GM23248 (cell line): ENCODE results near the gene DLG2. TPM values are rescaled to one million over a fixed set of nuclear protein-coding genes. Genes with fewer than 3 reads are reported as not detected.

Experiments
- DNase-seq: peaks from one replicate; pipeline ENCODE4 v3.0.0-alpha.2; 2015
- H2AFZ ChIP-seq: fragments of 200-600 bp; sonication (generic); 2 replicates; pipeline ENCODE4 v1.6.1; 2016; ENCODE audit warnings: antibody characterized with exemption
- H3F3A ChIP-seq: fragments of 200-600 bp; sonication (generic); 2 replicates; pipeline ENCODE4 v1.6.1; 2016; ENCODE audit warnings: mild to moderate bottlenecking, antibody characterized with exemption, mixed run types; ENCODE audit not compliant: insufficient read depth
- H3K27ac ChIP-seq: fragments of 200-600 bp; sonication (generic); 2 replicates; pipeline ENCODE4 v1.5.1; 2016; ENCODE audit warnings: mild to moderate bottlenecking
- H3K27me3 ChIP-seq: fragments of 200-600 bp; sonication (generic); replicated peaks from 2 replicates; pipeline ENCODE4 v1.6.1; 2016; ENCODE audit warnings: mild to moderate bottlenecking; ENCODE audit not compliant: insufficient read depth
- H3K36me3 ChIP-seq: fragments of 200-600 bp; sonication (generic); 2 replicates; pipeline ENCODE4 v1.6.1; 2016; ENCODE audit warnings: low read depth, mild to moderate bottlenecking
- H3K4me1 ChIP-seq: fragments of 200-600 bp; sonication (generic); 2 replicates; pipeline ENCODE4 v1.6.1; 2016; ENCODE audit warnings: mild to moderate bottlenecking; ENCODE audit not compliant: insufficient read depth
- H3K4me2 ChIP-seq: fragments of 200-600 bp; sonication (generic); one replicate; pipeline ENCODE4 v1.6.1; 2016; ENCODE audit warnings: mild to moderate bottlenecking; ENCODE audit not compliant: unreplicated experiment
- H3K4me3 ChIP-seq: fragments of 200-600 bp; sonication (generic); 2 replicates; pipeline ENCODE4 v1.5.1; 2016; ENCODE audit warnings: mild to moderate bottlenecking
- H3K79me2 ChIP-seq: fragments of 200-600 bp; sonication (generic); 2 replicates; pipeline ENCODE4 v1.6.1; 2016; ENCODE audit warnings: mild to moderate bottlenecking; ENCODE audit not compliant: insufficient read depth
- H3K9ac ChIP-seq: fragments of 200-600 bp; sonication (generic); 2 replicates; pipeline ENCODE4 v1.6.1; 2016; ENCODE audit warnings: mild to moderate bottlenecking
- H3K9me2 ChIP-seq: fragments of 200-600 bp; sonication (generic); 2 replicates; pipeline ENCODE4 v1.6.1; 2016; ENCODE audit warnings: mixed run types, mild to moderate bottlenecking, moderate library complexity; ENCODE audit not compliant: insufficient read depth
- H3K9me3 ChIP-seq: fragments of 200-600 bp; sonication (generic); one replicate; pipeline ENCODE4 v1.6.1; 2017; ENCODE audit warnings: low read depth
- H4K20me1 ChIP-seq: fragments of 200-600 bp; sonication (generic); 2 replicates; pipeline ENCODE4 v1.6.0; 2016; ENCODE audit not compliant: insufficient read depth
- EZH2 ChIP-seq: fragments of 200-600 bp; sonication (generic); IDR thresholded peaks from 2 replicates; pipeline ENCODE4 v1.6.1; 2018; ENCODE audit warnings: antibody characterized with exemption, mild to moderate bottlenecking; ENCODE audit not compliant: insufficient read depth, poor library complexity, severe bottlenecking
- EZH2phosphoT487 ChIP-seq: fragments of 200-600 bp; sonication (generic); IDR thresholded peaks from 2 replicates; pipeline ENCODE4 v1.6.1; 2018; ENCODE audit warnings: antibody characterized with exemption, moderate library complexity, mild to moderate bottlenecking, low read depth; ENCODE audit not compliant: insufficient read depth
- WGBS, 2 experiments: methylation state at CpG; one replicate each; pipeline ENCODE4 v1.1.6; 2015 to 2017; ENCODE audit warnings: low lambda C conversion rate in 2 of 2, low coverage in 1 of 2; ENCODE audit errors: missing lambda C conversion rate in 2 of 2; 5-methylcytosine and 5-hydroxymethylcytosine counted together
- in situ Hi-C: fragments of 300-500 bp; cut with MboI; formaldehyde crosslinking; loops from 2 replicates; pipeline ENCODE4 v1.15.0; 2020
- polyA plus RNA-seq: library from polyadenylated mRNA; unstranded; fragments of >200 nt; fragmentation: Nextera tagmentation; extraction: Ambion mirVana; gene quantifications from 2 replicates; pipeline ENCODE4 v1.2.1, GENCODE V29; 2016
- total RNA-seq: library from RNA; depleted of rRNA; stranded (reverse); fragments of >200 nt; shearing (Covaris generic); gene quantifications from 2 replicates; pipeline ENCODE4 v1.2.3, GENCODE V29; 2014

The DLG2 gene
- total and polyA plus RNA-seq, 2 experiments from 2014 or later: 1.1 to 1.7 TPM

GRCh38 chr11:84901991-84902390, 725.2 kb downstream of the DLG2 start:
- WGBS, 2 experiments: 0 to 3% methylated on average over 1 of the region's 1 CpG
- DNase-seq: peak; percentile 85

GRCh38 chr11:84899740-84900139, 727.4 kb downstream of the DLG2 start:
- H3K36me3 ChIP-seq: no peaks in the 10 kb centered on the region
- no peaks in the 10 kb centered on the region for H4K20me1 ChIP-seq
- no peak overlapping the region for H3K4me3 ChIP-seq
- H3K27ac ChIP-seq: no peak overlapping the region
- no peak overlapping the region for H2AFZ ChIP-seq
- H3K79me2 ChIP-seq: no peaks in the 10 kb centered on the region
- H3K9ac ChIP-seq: no peak overlapping the region
- no peaks in the 10 kb centered on the region for H3F3A ChIP-seq
- no peaks in the 10 kb centered on the region; the same call in 1 of the 2 replicates for H3K9me2 ChIP-seq
- H3K27me3 ChIP-seq: no peaks in the 10 kb centered on the region
- in situ Hi-C loops: no loop called here
- peaks cover 34% of the 10 kb centered on the region for H3K4me1 ChIP-seq
- no peaks in the 10 kb centered on the region for H3K9me3 ChIP-seq
- TF ChIP-seq EZH2phosphoT487: no peak
- TF ChIP-seq EZH2: no peak
- DNase-seq: peak; percentile 41
- peak overlapping the region; percentile 39 for H3K4me2 ChIP-seq

More at GRCh38 chr11:84901991-84902390, 725.2 kb downstream of the DLG2 start:
- no peak overlapping the region for H3K9ac ChIP-seq
- H3K4me1 ChIP-seq: peaks cover 51% of the 10 kb centered on the region
- no peak overlapping the region for H3K27ac ChIP-seq
- no peaks in the 10 kb centered on the region for H3K9me2 ChIP-seq
- H4K20me1 ChIP-seq: no peaks in the 10 kb centered on the region
- H3K4me2 ChIP-seq: no peak overlapping the region
- H3K4me3 ChIP-seq: no peak overlapping the region
- H3F3A ChIP-seq: no peaks in the 10 kb centered on the region
- no peaks in the 10 kb centered on the region for H3K9me3 ChIP-seq
- no peak for TF ChIP-seq EZH2phosphoT487
- TF ChIP-seq EZH2: no peak
- H3K27me3 ChIP-seq: no peaks in the 10 kb centered on the region
- H3K79me2 ChIP-seq: no peaks in the 10 kb centered on the region
- H3K36me3 ChIP-seq: no peaks in the 10 kb centered on the region
- in situ Hi-C loops: no loop called here
- no peak overlapping the region for H2AFZ ChIP-seq

GRCh38 chr11:84899134-84899533, 728.0 kb downstream of the DLG2 start:
- Histone ChIP-seq H3K4me2 (peak overlapping the region; percentile 39), H3K4me3 (no peak overlapping the region), H2AFZ (no peak overlapping the region), H3K27me3 (no peaks in the 10 kb centered on the region), H3K4me1 (peaks cover 34% of the 10 kb centered on the region), H3K9ac (no peak overlapping the region), H3K27ac (no peak overlapping the region), H3K9me3 (no peaks in the 10 kb centered on the region), H3K9me2 (no peaks in the 10 kb centered on the region; the same call in 1 of the 2 replicates), H3F3A (no peaks in the 10 kb centered on the region), H3K36me3 (no peaks in the 10 kb centered on the region), H3K79me2 (no peaks in the 10 kb centered on the region), H4K20me1 (no peaks in the 10 kb centered on the region)
- no peak for TF ChIP-seq EZH2phosphoT487
- no peak for TF ChIP-seq EZH2
- peak; percentile 56 for DNase-seq
- in situ Hi-C loops: no loop called here
- WGBS, 2 experiments: 60 to 62% methylated on average over 2 of the region's 2 CpGs

- Histone ChIP-seq H3K27me3 (no peaks in the 10 kb centered on the region), H3K4me1 (peaks cover 11% of the 10 kb centered on the region), H3K4me2 (no peak overlapping the region), H2AFZ (no peak overlapping the region), H3K9me3 (no peaks in the 10 kb centered on the region), H3K79me2 (no peaks in the 10 kb centered on the region), H3F3A (no peaks in the 10 kb centered on the region), H3K27ac (no peak overlapping the region), H3K4me3 (no peak overlapping the region), H3K36me3 (no peaks in the 10 kb centered on the region), H3K9ac (no peak overlapping the region), H4K20me1 (no peaks in the 10 kb centered on the region), H3K9me2 (no peaks in the 10 kb centered on the region; the same call in 1 of the 2 replicates)
- no peak for TF ChIP-seq EZH2phosphoT487
- no peak for TF ChIP-seq EZH2
- DNase-seq: no peak
- 78 to 79% methylated on average over 2 of the region's 2 CpGs for WGBS, 2 experiments
- in situ Hi-C loops: no loop called here
Measured at GRCh38 chr11:84894666-84895065, 732.5 kb downstream of the DLG2 start.

- H3F3A ChIP-seq: peaks cover 12% of the 10 kb centered on the region
- no peak overlapping the region for H3K4me3 ChIP-seq
- no peak overlapping the region for H2AFZ ChIP-seq
- H3K36me3 ChIP-seq: no peaks in the 10 kb centered on the region
- DNase-seq: peak; percentile 27
- H3K9me2 ChIP-seq: no peaks in the 10 kb centered on the region; the same call in 1 of the 2 replicates
- H3K4me2 ChIP-seq: no peak overlapping the region
- H3K27me3 ChIP-seq: no peaks in the 10 kb centered on the region
- H3K9me3 ChIP-seq: no peaks in the 10 kb centered on the region
- 55 to 64% methylated on average over 3 of the region's 3 CpGs for WGBS, 2 experiments
- no peaks in the 10 kb centered on the region for H3K79me2 ChIP-seq
- H4K20me1 ChIP-seq: no peaks in the 10 kb centered on the region
- peaks cover 17% of the 10 kb centered on the region for H3K4me1 ChIP-seq
- H3K27ac ChIP-seq: no peak overlapping the region
- in situ Hi-C loops: no loop called here
- TF ChIP-seq EZH2 (no peak), EZH2phosphoT487 (no peak)
- H3K9ac ChIP-seq: no peak overlapping the region
Measured at GRCh38 chr11:84890676-84891075, 736.5 kb downstream of the DLG2 start.
